IPS-20b (cell line): Measurements from ENCODE around the gene CPXM1.

ENCODE experiments used
- H3K27ac ChIP-seq: one replicate; pipeline ENCODE4 v1.5.1; 2013; ENCODE audit warnings: low read length
- H3K27me3 ChIP-seq: 2 replicates; pipeline ENCODE4 v1.6.1; 2013; ENCODE audit warnings: mild to moderate bottlenecking, low read length, inconsistent platforms; ENCODE audit not compliant: insufficient read depth
- H3K36me3 ChIP-seq: 2 replicates; pipeline ENCODE4 v1.6.1; 2013; ENCODE audit warnings: low read depth, mild to moderate bottlenecking, inconsistent platforms, low read length, moderate library complexity; ENCODE audit not compliant: insufficient read depth
- H3K4me1 ChIP-seq: 2 replicates; pipeline ENCODE4 v1.6.1; 2013; ENCODE audit warnings: mild to moderate bottlenecking, control low read depth, inconsistent platforms, low read length, moderate library complexity; ENCODE audit not compliant: insufficient read depth
- H3K4me3 ChIP-seq: 2 replicates; pipeline ENCODE4 v1.5.1; 2013; ENCODE audit warnings: mild to moderate bottlenecking, low read length, inconsistent platforms
- H3K9ac ChIP-seq: 2 replicates; pipeline ENCODE4 v1.6.1; 2013; ENCODE audit warnings: low read depth, mild to moderate bottlenecking, inconsistent platforms, low read length, moderate library complexity
- H3K9me3 ChIP-seq: 2 replicates; pipeline ENCODE4 v1.6.1; 2013; ENCODE audit warnings: mild to moderate bottlenecking, low read depth, low read length, inconsistent platforms; ENCODE audit not compliant: insufficient read depth

Gene CPXM1

GRCh38 chr20:2800521-2801285, at the start of gene CPXM1:
TSS of gene CPXM1 (minus strand) at chr20:2800627. CDS start at chr20:2800572, 55 bp downstream.
- peaks cover 12% of the 10 kb centered on the region; the same call in 1 of the 2 replicates for H3K4me1 ChIP-seq
- peaks cover 31% of the 10 kb centered on the region for H3K36me3 ChIP-seq
- H3K9ac ChIP-seq = peak within 1 kb of the TSS; percentile 85; the same call in 1 of the 2 replicates
- peaks cover 59% of the 10 kb centered on the region for H3K27me3 ChIP-seq
- no peak within 1 kb of the TSS for H3K27ac ChIP-seq
- peak within 1 kb of the TSS; percentile 89 for H3K4me3 ChIP-seq
- no peaks in the 10 kb centered on the region for H3K9me3 ChIP-seq

- Histone ChIP-seq H3K36me3 (no peaks in the 10 kb centered on the region), H3K27ac (no peak overlapping the region), H3K4me1 (no peaks in the 10 kb centered on the region), H3K4me3 (no peak overlapping the region), H3K27me3 (no peaks in the 10 kb centered on the region), H3K9ac (no peak overlapping the region), H3K9me3 (no peaks in the 10 kb centered on the region)
Observed at GRCh38 chr20:2849529-2849928, 49.1 kb upstream of the CPXM1 start.

- Histone ChIP-seq H3K9ac (no peak overlapping the region), H3K4me1 (no peaks in the 10 kb centered on the region), H3K9me3 (no peaks in the 10 kb centered on the region), H3K27ac (no peak overlapping the region), H3K36me3 (no peaks in the 10 kb centered on the region), H3K4me3 (no peak overlapping the region), H3K27me3 (no peaks in the 10 kb centered on the region)
Observed at GRCh38 chr20:2847802-2848201, 47.4 kb upstream of the CPXM1 start.

- no peak overlapping the region for H3K27ac ChIP-seq
- H3K9me3 ChIP-seq = no peaks in the 10 kb centered on the region
- H3K9ac ChIP-seq = no peak overlapping the region
- H3K4me3 ChIP-seq = no peak overlapping the region
- H3K27me3 ChIP-seq = peaks cover 3% of the 10 kb centered on the region; the same call in 1 of the 2 replicates
- H3K36me3 ChIP-seq = no peaks in the 10 kb centered on the region
- no peaks in the 10 kb centered on the region for H3K4me1 ChIP-seq
Observed at GRCh38 chr20:2846698-2847097, 46.3 kb upstream of the CPXM1 start.

- peaks cover 3% of the 10 kb centered on the region; the same call in 1 of the 2 replicates for H3K4me1 ChIP-seq
- H3K27me3 ChIP-seq = peaks cover 9% of the 10 kb centered on the region; the same call in 1 of the 2 replicates
- H3K36me3 ChIP-seq = no peaks in the 10 kb centered on the region
- no peaks in the 10 kb centered on the region for H3K9me3 ChIP-seq
- H3K27ac ChIP-seq = no peak overlapping the region
- no peak overlapping the region for H3K9ac ChIP-seq
- no peak overlapping the region for H3K4me3 ChIP-seq
Observed at GRCh38 chr20:2845607-2846006, 45.2 kb upstream of the CPXM1 start.

- Histone ChIP-seq H3K4me3 (peak overlapping the region; percentile 88), H3K27me3 (peaks cover 24% of the 10 kb centered on the region), H3K4me1 (peaks cover 3% of the 10 kb centered on the region; the same call in 1 of the 2 replicates), H3K36me3 (no peaks in the 10 kb centered on the region), H3K9ac (peak overlapping the region; percentile 36; the same call in 1 of the 2 replicates), H3K27ac (no peak overlapping the region), H3K9me3 (no peaks in the 10 kb centered on the region)
Observed at GRCh38 chr20:2840967-2841531, 40.6 kb upstream of the CPXM1 start.

- Histone ChIP-seq H3K9me3 (no peaks in the 10 kb centered on the region), H3K4me1 (peaks cover 3% of the 10 kb centered on the region; the same call in 1 of the 2 replicates), H3K9ac (peak within 1 kb of the TSS; percentile 73), H3K36me3 (no peaks in the 10 kb centered on the region), H3K4me3 (peak within 1 kb of the TSS; percentile 88), H3K27me3 (peaks cover 24% of the 10 kb centered on the region), H3K27ac (no peak within 1 kb of the TSS)
Observed at GRCh38 chr20:2840138-2840966, 39.9 kb upstream of the CPXM1 start, which contains the start of the genes PCED1A and VPS16. TSS of gene PCED1A (minus strand) at chr20:2840655. CDS start at chr20:2839912, 743 bp downstream. TSS of gene VPS16 (plus strand) at chr20:2840745. CDS start at chr20:2840775, 30 bp downstream.

GRCh38 chr20:2839732-2840137, 39.3 kb upstream of the CPXM1 start:
- peaks cover 24% of the 10 kb centered on the region for H3K27me3 ChIP-seq
- peaks cover 3% of the 10 kb centered on the region; the same call in 1 of the 2 replicates for H3K4me1 ChIP-seq
- no peak overlapping the region for H3K9ac ChIP-seq
- H3K4me3 ChIP-seq = peak overlapping the region; percentile 88; the same call in 1 of the 2 replicates
- H3K9me3 ChIP-seq = no peaks in the 10 kb centered on the region
- H3K27ac ChIP-seq = no peak overlapping the region
- no peaks in the 10 kb centered on the region for H3K36me3 ChIP-seq

- Histone ChIP-seq H3K9ac (no peak overlapping the region), H3K36me3 (no peaks in the 10 kb centered on the region), H3K4me3 (no peak overlapping the region), H3K9me3 (no peaks in the 10 kb centered on the region), H3K27ac (no peak overlapping the region), H3K27me3 (peaks cover 24% of the 10 kb centered on the region), H3K4me1 (peaks cover 3% of the 10 kb centered on the region; the same call in 1 of the 2 replicates)
Observed at GRCh38 chr20:2838847-2839671, 38.6 kb upstream of the CPXM1 start.

GRCh38 chr20:2838170-2838797, 37.9 kb upstream of the CPXM1 start:
- H3K9me3 ChIP-seq = no peaks in the 10 kb centered on the region
- no peak overlapping the region for H3K4me3 ChIP-seq
- H3K36me3 ChIP-seq = no peaks in the 10 kb centered on the region
- no peak overlapping the region for H3K9ac ChIP-seq
- H3K27me3 ChIP-seq = peaks cover 24% of the 10 kb centered on the region
- no peak overlapping the region for H3K27ac ChIP-seq
- peaks cover 3% of the 10 kb centered on the region; the same call in 1 of the 2 replicates for H3K4me1 ChIP-seq
